Astrocyte (in vitro differentiated cells and primary cell): ENCODE results near the gene PWP2. TPM values are rescaled to one million over a fixed set of nuclear protein-coding genes. Genes with fewer than 3 reads are reported as not detected.

Experiments
- DNase-seq: peaks from one replicate; pipeline ENCODE4 v3.0.0-alpha.2; 2010; ENCODE audit warnings: low read depth
- FAIRE-seq: peaks from 2 replicates; lab custom pipeline; 2011; peaks lifted over from hg19 to GRCh38; lab: Jason Lieb, UNC
- H2AFZ ChIP-seq: 2 replicates; pipeline ENCODE4 v1.6.0; 2012; ENCODE audit warnings: low read depth, low read length, inconsistent platforms
- H3K27ac ChIP-seq: 2 replicates; pipeline ENCODE4 v1.5.1; 2011; ENCODE audit warnings: low read depth, low read length, inconsistent platforms
- H3K27me3 ChIP-seq: 2 replicates; pipeline ENCODE4 v1.6.0; 2011; ENCODE audit warnings: low read length, inconsistent platforms; ENCODE audit not compliant: insufficient read depth
- H3K36me3 ChIP-seq: 2 replicates; pipeline ENCODE4 v1.5.1; 2011; ENCODE audit warnings: low read length, inconsistent platforms; ENCODE audit not compliant: insufficient read depth
- H3K4me1 ChIP-seq: 2 replicates; pipeline ENCODE4 v1.5.1; 2011; ENCODE audit warnings: low read length, inconsistent platforms; ENCODE audit not compliant: insufficient read depth
- H3K4me2 ChIP-seq: 2 replicates; pipeline ENCODE4 v1.6.0; 2012; ENCODE audit warnings: low read length, inconsistent platforms
- H3K4me3 ChIP-seq: 2 replicates; pipeline ENCODE4 v1.5.1; 2011; ENCODE audit warnings: low read depth, mild to moderate bottlenecking, low read length, inconsistent platforms; ENCODE audit not compliant: insufficient read depth
- H3K79me2 ChIP-seq: 2 replicates; pipeline ENCODE4 v1.6.0; 2012; ENCODE audit warnings: mild to moderate bottlenecking, low read length, inconsistent platforms; ENCODE audit not compliant: insufficient read depth
- H3K9ac ChIP-seq: 2 replicates; pipeline ENCODE4 v1.6.0; 2012; ENCODE audit warnings: mild to moderate bottlenecking, low read length, inconsistent platforms
- H3K9me3 ChIP-seq: 2 replicates; pipeline ENCODE4 v1.5.1; 2012; ENCODE audit warnings: low read depth, mild to moderate bottlenecking, low read length, inconsistent platforms; ENCODE audit not compliant: insufficient read depth
- H4K20me1 ChIP-seq: 2 replicates; pipeline ENCODE4 v1.6.0; 2012; ENCODE audit warnings: low read length, inconsistent platforms; ENCODE audit not compliant: insufficient read depth
- H3K27ac Mint-ChIP-seq: one replicate; pipeline ENCODE4 v1.8.0; 2021; ENCODE audit warnings: mild to moderate bottlenecking, mixed read lengths; ENCODE audit not compliant: unreplicated experiment
- H3K27me3 Mint-ChIP-seq: one replicate; pipeline ENCODE4 v1.8.0; 2021; ENCODE audit warnings: low read depth, mixed read lengths; ENCODE audit not compliant: unreplicated experiment
- H3K36me3 Mint-ChIP-seq: one replicate; pipeline ENCODE4 v1.8.0; 2021; ENCODE audit warnings: low read depth, mixed read lengths; ENCODE audit not compliant: unreplicated experiment
- H3K4me1 Mint-ChIP-seq: one replicate; pipeline ENCODE4 v1.8.0; 2021; ENCODE audit warnings: low read depth, mixed read lengths; ENCODE audit not compliant: unreplicated experiment
- H3K4me3 Mint-ChIP-seq: one replicate; pipeline ENCODE4 v1.8.0; 2021; ENCODE audit warnings: mild to moderate bottlenecking, moderate library complexity, mixed read lengths; ENCODE audit not compliant: unreplicated experiment
- H3K9me3 Mint-ChIP-seq: one replicate; pipeline ENCODE4 v1.8.0; 2021; ENCODE audit warnings: mild to moderate bottlenecking, mixed read lengths; ENCODE audit not compliant: unreplicated experiment
- EZH2 ChIP-seq: IDR thresholded peaks from 2 replicates; pipeline ENCODE4 v1.6.1; 2012; ENCODE audit warnings: mild to moderate bottlenecking, low read length, inconsistent platforms; ENCODE audit not compliant: insufficient read depth
- total RNA-seq: library from RNA; stranded (reverse); gene quantifications from 2 replicates; pipeline ENCODE4 v1.2.1, GENCODE V29; 2021
- TF ChIP-seq, protein P1 (sequence below): IDR thresholded peaks from 2 replicates; pipeline ENCODE4 v1.5.1; 2011; ENCODE audit warnings: low read depth, mild to moderate bottlenecking, inconsistent platforms, low read length, moderate library complexity; ENCODE audit not compliant: insufficient read depth

PWP2 gene
- total RNA-seq, 1 donor from 2014 or later: 17.1 TPM

DNA sequence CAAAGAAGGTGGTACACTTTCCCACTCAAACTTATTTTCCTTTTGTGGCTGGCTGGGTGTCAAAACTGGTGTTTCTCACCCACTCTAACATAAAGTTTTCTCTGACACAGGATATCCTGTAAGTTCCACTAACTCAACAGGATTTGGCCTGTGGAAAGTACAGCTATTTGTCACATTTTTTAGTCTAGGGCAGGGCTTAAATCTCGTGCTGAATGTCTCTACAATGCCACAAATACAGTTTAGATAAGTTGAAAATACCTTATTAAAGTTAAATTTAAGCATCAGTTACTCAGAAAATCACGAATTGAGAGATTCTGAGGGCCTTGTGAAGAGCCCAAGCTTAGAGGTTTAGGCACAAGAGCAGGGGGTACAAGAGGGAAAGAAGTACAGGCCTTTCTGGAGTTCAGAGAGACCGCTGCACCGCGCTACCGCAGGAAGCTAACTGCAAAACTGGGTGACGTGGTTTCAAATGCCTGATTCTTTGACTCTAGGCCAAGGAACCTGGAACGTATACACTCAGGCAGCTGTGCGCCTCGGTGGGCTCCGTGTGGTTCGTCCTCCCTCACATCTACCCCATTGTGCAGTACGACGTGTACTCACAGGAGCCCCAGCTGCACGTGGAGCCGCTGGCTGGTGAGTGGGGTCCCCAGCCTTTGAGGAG is 23.4 kb upstream of the PWP2 start:
- no peaks in the 10 kb centered on the region for H3K27me3 Mint-ChIP-seq
- no peaks in the 10 kb centered on the region for H3K4me1 Mint-ChIP-seq
- DNase-seq: no peak
- H4K20me1 ChIP-seq: peaks cover 52% of the 10 kb centered on the region
- peaks cover 4% of the 10 kb centered on the region for H3K79me2 ChIP-seq
- no peaks in the 10 kb centered on the region for H3K9me3 Mint-ChIP-seq
- H2AFZ ChIP-seq: no peak overlapping the region
- no peaks in the 10 kb centered on the region for H3K9me3 ChIP-seq
- H3K4me1 ChIP-seq: no peaks in the 10 kb centered on the region
- no peak overlapping the region for H3K27ac ChIP-seq
- peaks cover 27% of the 10 kb centered on the region for H3K36me3 Mint-ChIP-seq
- H3K36me3 ChIP-seq: peaks cover 31% of the 10 kb centered on the region
- no peaks in the 10 kb centered on the region for H3K27me3 ChIP-seq
- no peak overlapping the region for H3K4me3 ChIP-seq
- no peak for FAIRE-seq
- no peak overlapping the region for H3K27ac Mint-ChIP-seq
- no peak overlapping the region for H3K9ac ChIP-seq
- TF ChIP-seq EZH2: no peak
- TF ChIP-seq, protein P1, sequence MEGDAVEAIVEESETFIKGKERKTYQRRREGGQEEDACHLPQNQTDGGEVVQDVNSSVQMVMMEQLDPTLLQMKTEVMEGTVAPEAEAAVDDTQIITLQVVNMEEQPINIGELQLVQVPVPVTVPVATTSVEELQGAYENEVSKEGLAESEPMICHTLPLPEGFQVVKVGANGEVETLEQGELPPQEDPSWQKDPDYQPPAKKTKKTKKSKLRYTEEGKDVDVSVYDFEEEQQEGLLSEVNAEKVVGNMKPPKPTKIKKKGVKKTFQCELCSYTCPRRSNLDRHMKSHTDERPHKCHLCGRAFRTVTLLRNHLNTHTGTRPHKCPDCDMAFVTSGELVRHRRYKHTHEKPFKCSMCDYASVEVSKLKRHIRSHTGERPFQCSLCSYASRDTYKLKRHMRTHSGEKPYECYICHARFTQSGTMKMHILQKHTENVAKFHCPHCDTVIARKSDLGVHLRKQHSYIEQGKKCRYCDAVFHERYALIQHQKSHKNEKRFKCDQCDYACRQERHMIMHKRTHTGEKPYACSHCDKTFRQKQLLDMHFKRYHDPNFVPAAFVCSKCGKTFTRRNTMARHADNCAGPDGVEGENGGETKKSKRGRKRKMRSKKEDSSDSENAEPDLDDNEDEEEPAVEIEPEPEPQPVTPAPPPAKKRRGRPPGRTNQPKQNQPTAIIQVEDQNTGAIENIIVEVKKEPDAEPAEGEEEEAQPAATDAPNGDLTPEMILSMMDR: no peak
- no peak overlapping the region for H3K4me2 ChIP-seq
- H3K4me3 Mint-ChIP-seq: no peak overlapping the region

DNA sequence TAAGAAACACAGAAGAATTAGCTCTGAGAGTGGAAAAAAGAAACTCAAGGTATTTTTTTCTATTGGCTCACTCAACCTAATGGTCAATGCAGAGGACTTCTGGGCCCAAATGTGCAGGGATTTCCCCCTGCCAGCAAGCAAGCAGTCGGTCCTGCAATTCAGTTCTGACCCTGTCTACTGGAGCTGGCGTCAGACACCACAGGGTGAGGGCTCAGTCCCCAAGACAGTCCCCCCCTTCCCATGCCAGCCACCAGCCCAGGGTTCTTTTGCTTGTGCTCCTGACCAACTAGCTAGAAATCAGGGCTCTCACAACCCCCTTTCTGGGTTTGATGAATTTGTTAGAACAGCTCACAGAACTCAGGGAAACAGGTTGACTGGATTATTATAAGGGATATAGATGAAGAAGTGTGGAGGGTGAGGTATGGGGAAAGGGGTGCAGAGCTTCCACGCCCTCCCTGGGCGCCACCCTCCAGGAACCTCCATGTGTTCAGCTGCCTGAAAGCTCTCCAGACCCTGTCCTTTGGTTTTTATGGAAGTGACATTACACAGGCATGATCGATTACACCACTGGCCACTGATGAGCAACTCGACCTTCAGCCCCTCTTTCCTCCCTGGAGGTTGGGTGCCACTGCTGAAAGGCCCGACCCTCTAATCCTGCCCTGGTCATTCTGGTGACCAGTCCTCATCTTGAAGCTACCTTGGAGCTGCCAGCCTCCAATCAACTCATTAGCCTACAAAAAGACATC is 22.5 kb upstream of the PWP2 start:
- peaks cover 29% of the 10 kb centered on the region for H3K36me3 ChIP-seq
- Mint-ChIP-seq H3K27ac (no peak overlapping the region), H3K36me3 (peaks cover 25% of the 10 kb centered on the region), H3K4me1 (no peaks in the 10 kb centered on the region), H3K4me3 (no peak overlapping the region), H3K9me3 (no peaks in the 10 kb centered on the region), H3K27me3 (no peaks in the 10 kb centered on the region)
- H3K4me3 ChIP-seq: no peak overlapping the region
- no peaks in the 10 kb centered on the region for H3K27me3 ChIP-seq
- H3K9me3 ChIP-seq: no peaks in the 10 kb centered on the region
- peaks cover 4% of the 10 kb centered on the region for H3K79me2 ChIP-seq
- peaks cover 57% of the 10 kb centered on the region for H4K20me1 ChIP-seq
- FAIRE-seq (no peak), DNase-seq (no peak)
- no peak overlapping the region for H2AFZ ChIP-seq
- H3K9ac ChIP-seq: no peak overlapping the region
- H3K4me1 ChIP-seq: no peaks in the 10 kb centered on the region
- TF ChIP-seq, protein P1: no peak
- no peak for TF ChIP-seq EZH2
- H3K27ac ChIP-seq: no peak overlapping the region
- H3K4me2 ChIP-seq: no peak overlapping the region
